ENCODE data around the gene PTPRD.

DNA sequence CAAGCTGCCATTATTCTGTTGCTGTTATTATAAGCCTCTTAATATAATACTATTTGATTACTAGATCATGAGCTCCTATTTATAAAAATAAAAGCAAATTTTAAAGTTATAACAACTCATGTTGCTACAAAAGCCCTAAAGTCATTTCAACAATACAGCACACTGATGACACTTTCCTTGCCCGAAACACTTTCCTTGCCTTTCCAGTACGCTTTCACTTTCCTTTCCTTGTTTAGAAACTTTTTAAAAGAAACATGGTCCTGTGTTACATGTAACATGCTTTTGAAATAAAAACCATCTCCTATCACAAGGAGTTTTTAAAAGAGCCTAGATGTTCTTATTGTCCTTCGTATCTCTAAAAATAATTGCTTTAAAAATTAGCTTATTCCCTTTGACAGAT, 688.4 kb downstream of the PTPRD start:
- TF ChIP-seq EZH2 (IDR thresholded peaks at IDR 0.05) (no peak), EZH2phosphoT487 (IDR thresholded peaks at IDR 0.05) (no peak)
- TF ChIP-seq, protein P1, sequence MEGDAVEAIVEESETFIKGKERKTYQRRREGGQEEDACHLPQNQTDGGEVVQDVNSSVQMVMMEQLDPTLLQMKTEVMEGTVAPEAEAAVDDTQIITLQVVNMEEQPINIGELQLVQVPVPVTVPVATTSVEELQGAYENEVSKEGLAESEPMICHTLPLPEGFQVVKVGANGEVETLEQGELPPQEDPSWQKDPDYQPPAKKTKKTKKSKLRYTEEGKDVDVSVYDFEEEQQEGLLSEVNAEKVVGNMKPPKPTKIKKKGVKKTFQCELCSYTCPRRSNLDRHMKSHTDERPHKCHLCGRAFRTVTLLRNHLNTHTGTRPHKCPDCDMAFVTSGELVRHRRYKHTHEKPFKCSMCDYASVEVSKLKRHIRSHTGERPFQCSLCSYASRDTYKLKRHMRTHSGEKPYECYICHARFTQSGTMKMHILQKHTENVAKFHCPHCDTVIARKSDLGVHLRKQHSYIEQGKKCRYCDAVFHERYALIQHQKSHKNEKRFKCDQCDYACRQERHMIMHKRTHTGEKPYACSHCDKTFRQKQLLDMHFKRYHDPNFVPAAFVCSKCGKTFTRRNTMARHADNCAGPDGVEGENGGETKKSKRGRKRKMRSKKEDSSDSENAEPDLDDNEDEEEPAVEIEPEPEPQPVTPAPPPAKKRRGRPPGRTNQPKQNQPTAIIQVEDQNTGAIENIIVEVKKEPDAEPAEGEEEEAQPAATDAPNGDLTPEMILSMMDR (IDR thresholded peaks at IDR 0.05) = no peak

All from neural progenitor cell (in vitro differentiated cells).